ENCODE data around the gene MRPL55. TPM values are rescaled to one million over a fixed set of nuclear protein-coding genes. Genes with fewer than 3 reads are reported as not detected.

Gene MRPL55
- total and polyA plus RNA-seq, 2 experiments from 2014 or later: 92.4 to 172 TPM

DNA sequence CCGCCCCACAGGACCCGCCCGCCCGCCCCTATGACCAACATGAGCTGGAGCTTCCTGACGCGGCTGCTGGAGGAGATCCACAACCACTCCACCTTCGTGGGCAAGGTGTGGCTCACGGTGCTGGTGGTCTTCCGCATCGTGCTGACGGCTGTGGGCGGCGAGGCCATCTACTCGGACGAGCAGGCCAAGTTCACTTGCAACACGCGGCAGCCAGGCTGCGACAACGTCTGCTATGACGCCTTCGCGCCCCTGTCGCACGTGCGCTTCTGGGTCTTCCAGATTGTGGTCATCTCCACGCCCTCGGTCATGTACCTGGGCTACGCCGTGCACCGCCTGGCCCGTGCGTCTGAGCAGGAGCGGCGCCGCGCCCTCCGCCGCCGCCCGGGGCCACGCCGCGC lies 48.6 kb upstream of the MRPL55 start (continued):
- TF ChIP-seq, protein P1, sequence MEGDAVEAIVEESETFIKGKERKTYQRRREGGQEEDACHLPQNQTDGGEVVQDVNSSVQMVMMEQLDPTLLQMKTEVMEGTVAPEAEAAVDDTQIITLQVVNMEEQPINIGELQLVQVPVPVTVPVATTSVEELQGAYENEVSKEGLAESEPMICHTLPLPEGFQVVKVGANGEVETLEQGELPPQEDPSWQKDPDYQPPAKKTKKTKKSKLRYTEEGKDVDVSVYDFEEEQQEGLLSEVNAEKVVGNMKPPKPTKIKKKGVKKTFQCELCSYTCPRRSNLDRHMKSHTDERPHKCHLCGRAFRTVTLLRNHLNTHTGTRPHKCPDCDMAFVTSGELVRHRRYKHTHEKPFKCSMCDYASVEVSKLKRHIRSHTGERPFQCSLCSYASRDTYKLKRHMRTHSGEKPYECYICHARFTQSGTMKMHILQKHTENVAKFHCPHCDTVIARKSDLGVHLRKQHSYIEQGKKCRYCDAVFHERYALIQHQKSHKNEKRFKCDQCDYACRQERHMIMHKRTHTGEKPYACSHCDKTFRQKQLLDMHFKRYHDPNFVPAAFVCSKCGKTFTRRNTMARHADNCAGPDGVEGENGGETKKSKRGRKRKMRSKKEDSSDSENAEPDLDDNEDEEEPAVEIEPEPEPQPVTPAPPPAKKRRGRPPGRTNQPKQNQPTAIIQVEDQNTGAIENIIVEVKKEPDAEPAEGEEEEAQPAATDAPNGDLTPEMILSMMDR (conservative IDR thresholded peaks at IDR 0.05; ENCODE audit: low read depth in 2 of 2): no peak
- TF ChIP-seq JUNB (IDR thresholded peaks at IDR 0.05; ENCODE audit: unreplicated experiment) (no peak), EZH2phosphoT487 (IDR thresholded peaks at IDR 0.05; ENCODE audit: unreplicated experiment) (no peak), ZNF331 (CRISPR knock-in tag; IDR thresholded peaks at IDR 0.05; ENCODE audit: low read depth) (no peak)
- TF ChIP-seq, protein P2, sequence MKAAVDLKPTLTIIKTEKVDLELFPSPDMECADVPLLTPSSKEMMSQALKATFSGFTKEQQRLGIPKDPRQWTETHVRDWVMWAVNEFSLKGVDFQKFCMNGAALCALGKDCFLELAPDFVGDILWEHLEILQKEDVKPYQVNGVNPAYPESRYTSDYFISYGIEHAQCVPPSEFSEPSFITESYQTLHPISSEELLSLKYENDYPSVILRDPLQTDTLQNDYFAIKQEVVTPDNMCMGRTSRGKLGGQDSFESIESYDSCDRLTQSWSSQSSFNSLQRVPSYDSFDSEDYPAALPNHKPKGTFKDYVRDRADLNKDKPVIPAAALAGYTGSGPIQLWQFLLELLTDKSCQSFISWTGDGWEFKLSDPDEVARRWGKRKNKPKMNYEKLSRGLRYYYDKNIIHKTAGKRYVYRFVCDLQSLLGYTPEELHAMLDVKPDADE (IDR thresholded peaks at IDR 0.05): no peak

DNA sequence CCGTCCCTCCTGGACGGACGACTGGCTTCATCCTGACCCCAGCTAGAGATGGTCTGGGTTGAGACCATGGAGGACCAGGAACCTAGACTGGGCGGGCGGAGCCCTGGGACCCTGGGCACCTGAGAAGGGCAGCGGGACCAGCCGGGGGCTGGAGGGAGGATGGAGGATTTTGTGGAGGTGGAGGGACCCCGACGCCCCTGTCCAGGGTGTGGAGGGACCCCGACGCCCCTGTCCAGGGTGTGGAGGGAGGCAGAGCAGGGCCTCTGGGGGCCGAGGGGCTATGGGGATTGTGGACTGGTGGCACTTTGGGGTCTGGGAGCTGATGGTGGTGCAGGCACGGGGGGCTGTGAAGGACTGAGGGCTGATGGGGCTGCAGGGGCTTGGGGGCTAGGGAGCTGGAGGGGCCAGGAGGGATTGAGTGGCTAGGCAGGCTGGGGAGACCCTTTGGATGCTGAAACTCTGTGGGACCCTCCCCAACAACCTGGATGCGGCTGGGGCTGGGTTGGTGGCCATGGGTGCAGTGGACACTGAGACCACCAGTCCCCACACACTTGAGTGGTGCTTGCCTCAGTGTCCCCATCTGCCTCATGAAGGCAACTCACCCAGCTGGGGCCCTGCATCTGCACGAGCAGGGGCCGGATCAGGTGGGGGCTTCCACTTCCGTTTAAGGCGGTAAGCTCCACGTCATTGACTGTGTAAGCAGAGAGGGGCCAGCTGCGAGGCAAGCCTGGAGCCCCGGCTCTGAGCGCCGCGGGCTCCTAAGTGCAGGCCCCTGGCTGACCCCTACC lies 48.0 kb upstream of the MRPL55 start:
- ATAC-seq: no peak

More for the DNA sequence above, 48.0 kb upstream of the MRPL55 start:
- H2AFZ ChIP-seq: no peak overlapping the region
- no peaks in the 10 kb centered on the region for H3K36me3 ChIP-seq (ENCODE audit: insufficient read depth)
- no peaks in the 10 kb centered on the region; the same call in 1 of the 2 replicates for H3K4me1 ChIP-seq (ENCODE audit: insufficient read depth)
- no peaks in the 10 kb centered on the region for H4K20me1 ChIP-seq (replicated peaks; ENCODE audit: insufficient read depth)
- H3K27me3 ChIP-seq (ENCODE audit: insufficient read depth): peaks cover 28% of the 10 kb centered on the region
- no peaks in the 10 kb centered on the region for H3K9me2 ChIP-seq (ENCODE audit: insufficient read depth)
- no peak overlapping the region for H3K4me3 Mint-ChIP-seq
- no peak for TF ChIP-seq ZNF462 (CRISPR knock-in tag; IDR thresholded peaks at IDR 0.05)
- TF ChIP-seq, protein P2 (IDR thresholded peaks at IDR 0.05): no peak
- TF ChIP-seq JUNB (IDR thresholded peaks at IDR 0.05; ENCODE audit: unreplicated experiment): no peak
- H3K27ac ChIP-seq (ENCODE audit: low read depth): no peak overlapping the region
- no peak overlapping the region for H3K4me3 ChIP-seq
- H3F3A ChIP-seq (replicated peaks; ENCODE audit: low read depth): no peaks in the 10 kb centered on the region
- no peak overlapping the region for H3K27ac Mint-ChIP-seq
- 0 out of 3 replicates have a peak, but pooled peaks cover 2% of the 10 kb centered on the region for H3K4me1 Mint-ChIP-seq
- no peaks in the 10 kb centered on the region for H3K36me3 Mint-ChIP-seq (ENCODE audit: low read depth)
- peaks cover 27% of the 10 kb centered on the region for H3K27me3 Mint-ChIP-seq (ENCODE audit: insufficient read depth, low read depth, poor library complexity)
- DNase-seq (ENCODE audit: low spot score): no peak
- H3K79me2 ChIP-seq (replicated peaks; ENCODE audit: insufficient read depth): no peaks in the 10 kb centered on the region
- H3K4me2 ChIP-seq: no peak overlapping the region
- no peaks in the 10 kb centered on the region for H3K9me3 Mint-ChIP-seq

Measured in GM23338 (cell line).